Gastrocnemius medialis (tissue), 4 donors: ENCODE results near the gene C1QB.

Source experiments
- CTCF ChIP-seq, 5 experiments: fragments of 450-650 bp in 3 of 5; fragments of 200-600 bp in 2 of 5; sonication (generic) in 2 of 5; IDR thresholded peaks in 4 of 5; conservative IDR thresholded peaks in 1 of 5; 1 replicate in 4 of 5; 2 replicates in 1 of 5; pipeline ENCODE4 v1.5.1; 2016 to 2019; ENCODE audit warnings: antibody characterized with exemption in 5 of 5, mild to moderate bottlenecking in 3 of 5, moderate library complexity in 3 of 5
- POLR2A ChIP-seq, 2 donors: fragments of 450-650 bp; IDR thresholded peaks; one replicate each; pipeline ENCODE4 v1.6.1; 2017; ENCODE audit warnings: antibody characterized with exemption in 2 of 2, mild to moderate bottlenecking in 2 of 2, moderate library complexity in 2 of 2

GRCh38 chr1:22613572-22613918, 39.5 kb upstream of the C1QB start:
- TF ChIP-seq CTCF (IDR thresholded peaks at IDR 0.05 in 4 of 5, conservative IDR thresholded peaks at IDR 0.05 in 1 of 5) (no peak), POLR2A (IDR thresholded peaks at IDR 0.05) (no peak)
